Fibroblast of mammary gland (primary cell): Measurements from ENCODE around the gene LITAFD.

Experiments
- DNase-seq: peaks from one replicate; pipeline ENCODE4 v3.0.0-alpha.2; 2010; ENCODE audit warnings: low read depth
- H3K4me3 ChIP-seq: 2 replicates; pipeline ENCODE4 v1.5.1; 2011; ENCODE audit warnings: low read depth, mild to moderate bottlenecking, low read length, moderate library complexity; ENCODE audit not compliant: control insufficient read depth
- CTCF ChIP-seq: conservative IDR thresholded peaks from 2 replicates; pipeline ENCODE4 v1.5.1; 2011; ENCODE audit warnings: low read depth, low read length, inconsistent platforms; ENCODE audit not compliant: control insufficient read depth, insufficient read depth

Gene LITAFD

GRCh38 chr16:8907096-8907495 is 24.9 kb downstream of the LITAFD start:
- no peak overlapping the region for H3K4me3 ChIP-seq
- no peak for TF ChIP-seq CTCF
- no peak for DNase-seq

GRCh38 chr16:8908810-8909468 is 26.8 kb downstream of the LITAFD start:
- no peak for TF ChIP-seq CTCF
- H3K4me3 ChIP-seq = no peak overlapping the region
- DNase-seq = no peak

- no peak for TF ChIP-seq CTCF
- no peak for DNase-seq
- no peak overlapping the region for H3K4me3 ChIP-seq
Observed at GRCh38 chr16:8910811-8911210, 28.7 kb downstream of the LITAFD start.

GRCh38 chr16:8912793-8913192 is 30.6 kb downstream of the LITAFD start:
- no peak for TF ChIP-seq CTCF
- no peak for DNase-seq
- H3K4me3 ChIP-seq = no peak overlapping the region

- no peak overlapping the region for H3K4me3 ChIP-seq
- TF ChIP-seq CTCF = no peak
- DNase-seq = no peak
Observed at GRCh38 chr16:8914098-8914497, 31.9 kb downstream of the LITAFD start.

GRCh38 chr16:8915722-8916301 is 33.7 kb downstream of the LITAFD start:
- no peak overlapping the region for H3K4me3 ChIP-seq
- no peak for DNase-seq
- no peak for TF ChIP-seq CTCF
